K562 (cell line): ENCODE results near the gene ZMIZ1. TPM values are rescaled to one million over a fixed set of nuclear protein-coding genes. Genes with fewer than 3 reads are reported as not detected.

Experiments
- ATAC-seq: fragments of 200-7000 bp; cut with Tn5 transposase; 3 replicates; pipeline ENCODE4 v1.9.1; 2020; ENCODE audit warnings: moderate library complexity
- BruUV-seq: library from RNA; stranded (reverse); fragments of 400-500 nt; replicated peaks from 2 replicates; lab custom pipeline; 2021; lab: Mats Ljungman, UMichigan
- CTCF ChIA-PET: fragments of 300-600 bp; formaldehyde crosslinking; extraction: SDS; loops from one replicate; lab custom pipeline; 2021; ENCODE audit warnings: low intra/inter-chr PET ratio; lab: Yijun Ruan, JAX
- POLR2A ChIA-PET: fragments of 300-600, 350-650 bp; sonication (Branson Sonifier 250); formaldehyde crosslinking; extraction: SDS; loops from one replicate; lab custom pipeline; 2021; ENCODE audit warnings: antibody characterized with exemption, inconsistent platforms; lab: Yijun Ruan, JAX
- DNase-seq, 4 experiments: peaks; one replicate each; pipeline versions ENCODE4 v3.0.0 to v3.0.0-alpha.2; 2011 to 2018; ENCODE audit warnings: low spot score in 3 of 4, mixed read lengths in 3 of 4; ENCODE audit errors: extremely low read depth in 1 of 4
- FAIRE-seq: peaks from 2 replicates; lab custom pipeline; 2011; peaks lifted over from hg19 to GRCh38; lab: Jason Lieb, UNC
- H2AFZ ChIP-seq: 2 replicates; pipeline ENCODE4 v1.6.0; 2011; ENCODE audit warnings: low read depth, low read length, control low read depth, inconsistent platforms
- H3K27ac ChIP-seq: fragments of 200-600 bp; 3 replicates; pipeline ENCODE4 v1.8.0; 2011; ENCODE audit warnings: low read depth, mild to moderate bottlenecking, control low read depth, inconsistent platforms, low read length, moderate library complexity, mixed read lengths; ENCODE audit errors: extremely low read depth
- H3K27me3 ChIP-seq, 2 experiments: fragments of 300-600 bp in 1 of 2; 2 replicates in 1 of 2; 3 replicates in 1 of 2; pipeline versions ENCODE4 v1.6.0 to v1.8.0; 2011; ENCODE audit warnings: inconsistent platforms in 2 of 2, low read length in 2 of 2, mild to moderate bottlenecking in 1 of 2, mixed read lengths in 1 of 2, moderate library complexity in 1 of 2; ENCODE audit not compliant: control insufficient read depth in 2 of 2, insufficient read depth in 2 of 2
- H3K36me3 ChIP-seq: fragments of 300-600 bp; 3 replicates; pipeline ENCODE4 v1.8.0; 2011; ENCODE audit warnings: mild to moderate bottlenecking, low read length, inconsistent platforms; ENCODE audit not compliant: control insufficient read depth, insufficient read depth
- H3K4me1 ChIP-seq, 2 experiments: fragments of 200-600 bp in 1 of 2; replicated peaks in 1 of 2; 2 replicates in 1 of 2; 3 replicates in 1 of 2; pipeline versions ENCODE4 v1.5.1 to v1.8.0; 2011; ENCODE audit warnings: inconsistent platforms in 2 of 2, low read length in 2 of 2, mild to moderate bottlenecking in 1 of 2, mixed read lengths in 1 of 2, moderate library complexity in 1 of 2; ENCODE audit not compliant: control insufficient read depth in 2 of 2, insufficient read depth in 2 of 2
- H3K4me2 ChIP-seq: 2 replicates; pipeline ENCODE4 v1.6.1; 2011; ENCODE audit warnings: low read length, control low read depth, inconsistent platforms, mixed read lengths; ENCODE audit not compliant: insufficient read depth
- H3K4me3 ChIP-seq: fragments of 200-600 bp; sonication (generic), shearing (Covaris generic); 2 replicates; pipeline ENCODE4 v1.5.1; 2016; ENCODE audit warnings: control low read depth, inconsistent platforms
- H3K79me2 ChIP-seq: fragments of 200-600 bp; 3 replicates; pipeline ENCODE4 v1.8.0; 2011; ENCODE audit warnings: low read length, inconsistent platforms; ENCODE audit not compliant: control insufficient read depth, insufficient read depth
- H3K9ac ChIP-seq, 2 experiments: 2 replicates each; pipeline versions ENCODE4 v1.6.0 to v1.6.1; 2011; ENCODE audit warnings: low read depth in 2 of 2, low read length in 2 of 2, control low read depth in 1 of 2, inconsistent platforms in 1 of 2, mild to moderate bottlenecking in 1 of 2, mixed read lengths in 1 of 2; ENCODE audit not compliant: insufficient read depth in 1 of 2
- H3K9me1 ChIP-seq: one replicate; pipeline ENCODE4 v1.6.0; 2011; ENCODE audit warnings: inconsistent platforms, mild to moderate bottlenecking, low read length, moderate library complexity; ENCODE audit not compliant: control insufficient read depth, insufficient read depth
- H3K9me3 ChIP-seq: replicated peaks from 2 replicates; pipeline ENCODE4 v1.5.1; 2011; ENCODE audit warnings: low read depth, low read length, inconsistent platforms; ENCODE audit not compliant: control insufficient read depth, insufficient read depth
- H4K20me1 ChIP-seq: replicated peaks from 2 replicates; pipeline ENCODE4 v1.6.1; 2011; ENCODE audit warnings: low read length, inconsistent platforms, mixed read lengths; ENCODE audit not compliant: control insufficient read depth, insufficient read depth
- ARID4B ChIP-seq: sonication (generic); formaldehyde crosslinking; IDR thresholded peaks from 2 replicates; pipeline ENCODE4 v1.8.0; 2022; ENCODE audit warnings: mild to moderate bottlenecking, missing genetic modification reagents
- CBFA2T2 ChIP-seq: fragments of 450-650 bp; conservative IDR thresholded peaks from 2 replicates; pipeline ENCODE4 v1.6.1; 2017; ENCODE audit warnings: mild to moderate bottlenecking
- CREB5 ChIP-seq: fragments of 250-450 bp; sonication (Bioruptor Pico); IDR thresholded peaks from 2 replicates; pipeline ENCODE4 v1.5.0; 2020; ENCODE audit warnings: mild to moderate bottlenecking
- NFATC3 ChIP-seq: fragments of 450-650 bp; IDR thresholded peaks from 2 replicates; pipeline ENCODE4 v1.6.1; 2017; ENCODE audit warnings: mild to moderate bottlenecking
- TAF1 ChIP-seq: IDR thresholded peaks from 2 replicates; pipeline ENCODE4 v1.6.1; 2011; ENCODE audit warnings: mild to moderate bottlenecking, low read length, moderate library complexity; ENCODE audit not compliant: insufficient read depth, control insufficient read depth, severe bottlenecking; ENCODE audit errors: extremely low read depth
- ZBTB1 ChIP-seq: sonication (generic); formaldehyde crosslinking; IDR thresholded peaks from 2 replicates; pipeline ENCODE4 v1.8.1; 2023; ENCODE audit warnings: missing genetic modification reagents, low read depth, mild to moderate bottlenecking, borderline replicate concordance
- ZBTB11 ChIP-seq, 3 experiments: fragments of 200-800 bp in 1 of 3; fragments of 250-450 bp in 1 of 3; fragments of 450-650 bp in 1 of 3; sonication (Bioruptor Pico) in 1 of 3; sonication (Bioruptor generic) in 1 of 3; formaldehyde crosslinking in 1 of 3; IDR thresholded peaks; 2 replicates each; pipeline versions ENCODE4 v1.6.1 to v1.8.0; 2016 to 2022; ENCODE audit warnings: mild to moderate bottlenecking in 2 of 3, missing genetic modification characterization in 2 of 3, missing compliant biosample characterization in 1 of 3, moderate library complexity in 1 of 3
- WGBS: fragments of 100-300 bp; shearing (Covaris generic); methylation state at CpG from one replicate; pipeline ENCODE4 v1.1.6; 2016; ENCODE audit warnings: low coverage, mixed read lengths; ENCODE audit not compliant: insufficient coverage; ENCODE audit errors: missing lambda C conversion rate; 5-methylcytosine and 5-hydroxymethylcytosine counted together
- in situ Hi-C: fragments of 300-500 bp; cut with MboI; formaldehyde crosslinking; loops from 4 replicates; pipeline ENCODE4 v1.15.0; 2018; ENCODE audit warnings: inconsistent platforms, mixed read lengths
- intact Hi-C: fragments of 100-400 bp; cut with micrococcal nuclease; formaldehyde crosslinking; loops from 2 replicates; pipeline ENCODE4 v1.14.2; 2022
- polyA plus RNA-seq, 8 experiments: library from polyadenylated mRNA; depleted of rRNA in 4 of 8; stranded (reverse) in 5 of 8; unstranded in 3 of 8; fragments of >200 nt; fragmentation: Nextera tagmentation in 2 of 8; fragmentation: Illumina TruSeq in 1 of 8; extraction: Ambion mirVana in 2 of 8; extraction: Trizol in 1 of 8; gene quantifications; 2 replicates each; pipeline versions ENCODE4 v1.2.1 to v1.2.3, GENCODE V29; 2011 to 2014; ENCODE audit warnings: inconsistent platforms in 1 of 8, missing spikeins in 1 of 8
- total RNA-seq, 7 experiments: library from RNA; depleted of rRNA in 6 of 7; stranded (reverse); fragments of >200 nt in 6 of 7; fragmentation: Illumina TruSeq in 2 of 7; extraction: Trizol in 2 of 7; gene quantifications; 2 replicates each; pipeline versions ENCODE4 v1.2.1 to v1.2.3, GENCODE V29; 2011 to 2021; ENCODE audit warnings: low replicate concordance in 1 of 7
- TF ChIP-seq, protein P1 (sequence below): fragments of 250-450 bp; sonication (Bioruptor Pico); IDR thresholded peaks from 2 replicates; pipeline ENCODE4 v1.8.0; 2022; ENCODE audit warnings: inconsistent platforms

Gene ZMIZ1
- total and polyA plus RNA-seq, 9 of the 15 experiments (the other 6 are each of a cell fraction or from before 2014, with no cell fraction given), result 1.0 to 37.3 (median 4.3) TPM

DNA sequence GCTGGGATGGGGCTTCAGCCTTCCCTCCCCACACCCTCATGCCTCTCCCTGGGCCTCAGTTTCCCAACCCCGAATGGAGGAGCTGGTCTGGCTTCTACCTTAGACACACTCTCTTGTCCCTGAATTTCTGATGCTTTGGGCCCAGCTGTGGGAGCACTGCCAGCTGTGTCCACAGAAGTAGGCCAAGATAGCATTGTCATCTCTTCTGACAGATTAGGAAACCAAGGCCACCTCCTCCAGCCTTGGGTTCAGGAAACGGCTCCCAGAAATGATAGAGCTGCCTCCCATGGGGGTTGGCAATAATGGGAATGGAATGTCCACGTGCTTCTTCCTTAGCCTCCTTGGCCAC lies 279.8 kb downstream of the ZMIZ1 start:
- ChIA-PET CTCF (no interaction called here), POLR2A (interaction anchor here (0.5 to 2.7 kb wide), 11 partner anchors 9 to 1301 kb away, joined by 3 to 9 read pairs (median 5); partner anchors contain the start of gene ZCCHC24)
- ATAC-seq (no peak), FAIRE-seq (no peak), DNase-seq (peak; percentile 24 to 55 (median 40))
- peaks cover 21% of the 10 kb centered on the region for H3K9me1 ChIP-seq
- intact Hi-C loops, result no loop called here
- H3K27me3 ChIP-seq, result no peaks in the 10 kb centered on the region
- H3K9me3 ChIP-seq, result no peaks in the 10 kb centered on the region
- in situ Hi-C loops, result no loop called here
- 11% methylated on average over 3 of the region's 3 CpGs for WGBS
- H3K4me2 ChIP-seq, result peak overlapping the region; percentile 88
- H3K4me1 ChIP-seq, result peaks cover 25 to 50% of the 10 kb centered on the region in 2 experiments
- peak overlapping the region; percentile 96 for H3K27ac ChIP-seq
- no peak overlapping the region for H2AFZ ChIP-seq
- BruUV-seq, result TSS peak; percentile 32
- H3K79me2 ChIP-seq, result peaks cover 39% of the 10 kb centered on the region
- peaks cover 54% of the 10 kb centered on the region for H3K36me3 ChIP-seq
- peak overlapping the region; percentile 95 to 99 for H3K9ac ChIP-seq
- H3K4me3 ChIP-seq, result peak overlapping the region; percentile 88
- H4K20me1 ChIP-seq, result peaks cover 25% of the 10 kb centered on the region
- peak; percentile 48; the same call in 1 of the 2 replicates for TF ChIP-seq CBFA2T2
- no peak for TF ChIP-seq CREB5 (CRISPR knock-in tag)
- TF ChIP-seq ZBTB11 (CRISPR knock-in tag; IDR thresholded peaks at IDR 0.05), result no peak
- TF ChIP-seq ZBTB1 (CRISPR knock-in tag), result no peak
- TF ChIP-seq ARID4B (CRISPR knock-in tag), result no peak
- no peak for TF ChIP-seq NFATC3
- TF ChIP-seq TAF1, result no peak
- TF ChIP-seq, protein P1, sequence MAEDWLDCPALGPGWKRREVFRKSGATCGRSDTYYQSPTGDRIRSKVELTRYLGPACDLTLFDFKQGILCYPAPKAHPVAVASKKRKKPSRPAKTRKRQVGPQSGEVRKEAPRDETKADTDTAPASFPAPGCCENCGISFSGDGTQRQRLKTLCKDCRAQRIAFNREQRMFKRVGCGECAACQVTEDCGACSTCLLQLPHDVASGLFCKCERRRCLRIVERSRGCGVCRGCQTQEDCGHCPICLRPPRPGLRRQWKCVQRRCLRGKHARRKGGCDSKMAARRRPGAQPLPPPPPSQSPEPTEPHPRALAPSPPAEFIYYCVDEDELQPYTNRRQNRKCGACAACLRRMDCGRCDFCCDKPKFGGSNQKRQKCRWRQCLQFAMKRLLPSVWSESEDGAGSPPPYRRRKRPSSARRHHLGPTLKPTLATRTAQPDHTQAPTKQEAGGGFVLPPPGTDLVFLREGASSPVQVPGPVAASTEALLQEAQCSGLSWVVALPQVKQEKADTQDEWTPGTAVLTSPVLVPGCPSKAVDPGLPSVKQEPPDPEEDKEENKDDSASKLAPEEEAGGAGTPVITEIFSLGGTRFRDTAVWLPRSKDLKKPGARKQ (CRISPR knock-in tag), result no peak
